TTC549 (cell line): Measurements from ENCODE around the gene PATZ1.
"Not testable (repeated sequence)": the region's sequence is repeated elsewhere in the genome, so short reads cannot be mapped to it uniquely, and the experiment has no call there.

Source experiments
- FAIRE-seq: peaks from 2 replicates; lab custom pipeline; 2012; peaks lifted over from hg19 to GRCh38; lab: Jason Lieb, UNC

The PATZ1 gene

GRCh38 chr22:31346255-31346732, at the start of gene PATZ1:
Gene PATZ1 (minus strand): TSS chr22:31346346. CDS start chr22:31345602, 744 bp downstream.
- no peak for FAIRE-seq

GRCh38 chr22:31394326-31394725, 48.2 kb upstream of the PATZ1 start:
- no peak for FAIRE-seq

GRCh38 chr22:31393893-31394292, 47.7 kb upstream of the PATZ1 start:
- FAIRE-seq, result no peak

GRCh38 chr22:31378651-31379050, 32.5 kb upstream of the PATZ1 start:
- not testable (repeated sequence) for FAIRE-seq

GRCh38 chr22:31378123-31378522, 32.0 kb upstream of the PATZ1 start:
- FAIRE-seq, result no peak

GRCh38 chr22:31377612-31378011, 31.5 kb upstream of the PATZ1 start:
- FAIRE-seq, result no peak

GRCh38 chr22:31367426-31367825, 21.3 kb upstream of the PATZ1 start:
- FAIRE-seq, result no peak

- FAIRE-seq, result no peak
Observed at GRCh38 chr22:31363885-31364465, 17.8 kb upstream of the PATZ1 start.

GRCh38 chr22:31361743-31362142, 15.6 kb upstream of the PATZ1 start:
- no peak for FAIRE-seq

GRCh38 chr22:31360029-31360428, 13.9 kb upstream of the PATZ1 start:
- FAIRE-seq, result no peak

- no peak for FAIRE-seq
Observed at GRCh38 chr22:31354515-31354914, 8.4 kb upstream of the PATZ1 start.

- no peak for FAIRE-seq
Observed at GRCh38 chr22:31350410-31350863, 4.3 kb upstream of the PATZ1 start.

GRCh38 chr22:31349960-31350359, 3.8 kb upstream of the PATZ1 start:
- no peak for FAIRE-seq

- FAIRE-seq, result no peak
Observed at GRCh38 chr22:31348766-31349165, 2.6 kb upstream of the PATZ1 start.

GRCh38 chr22:31348009-31348337, 1.8 kb upstream of the PATZ1 start:
- not testable (repeated sequence) for FAIRE-seq

GRCh38 chr22:31347251-31348008, 1.3 kb upstream of the PATZ1 start:
- FAIRE-seq, result no peak

GRCh38 chr22:31346733-31347250, 646 bp upstream of the PATZ1 start:
- no peak for FAIRE-seq

- no peak for FAIRE-seq
Observed at GRCh38 chr22:31345331-31346254, 553 bp downstream of the PATZ1 start.

GRCh38 chr22:31344578-31345330, 1.4 kb downstream of the PATZ1 start:
- FAIRE-seq, result no peak

GRCh38 chr22:31344256-31344577, 1.9 kb downstream of the PATZ1 start:
- FAIRE-seq, result no peak

- no peak for FAIRE-seq
Observed at GRCh38 chr22:31343235-31344191, 2.6 kb downstream of the PATZ1 start.
